HepG2 (cell line): Measurements from ENCODE around the gene PDCD1LG2. TPM values are rescaled to one million over a fixed set of nuclear protein-coding genes. Genes with fewer than 3 reads are reported as not detected.

Experiments
- ARNT2 ChIP-seq: sonication (generic); formaldehyde crosslinking; IDR thresholded peaks from 2 replicates; pipeline ENCODE4 v1.8.0; 2022; ENCODE audit warnings: mild to moderate bottlenecking, low read depth, missing genetic modification reagents, moderate library complexity
- CENPT ChIP-seq: sonication (generic); formaldehyde crosslinking; IDR thresholded peaks from 2 replicates; pipeline ENCODE4 v1.8.0; 2022; ENCODE audit warnings: low read depth, mild to moderate bottlenecking, moderate library complexity, missing genetic modification reagents
- HNF4A ChIP-seq: sonication (generic); formaldehyde crosslinking; IDR thresholded peaks from 2 replicates; pipeline ENCODE4 v1.4.0; 2020; ENCODE audit warnings: missing genetic modification reagents
- MAZ ChIP-seq, 2 experiments: sonication (generic) in 1 of 2; formaldehyde crosslinking in 1 of 2; IDR thresholded peaks; 2 replicates each; pipeline versions ENCODE4 v1.5.0 to v1.6.1; 2012 to 2020; ENCODE audit warnings: low read depth in 2 of 2, mild to moderate bottlenecking in 2 of 2, borderline replicate concordance in 1 of 2, improper control_type of control experiment in 1 of 2, low read length in 1 of 2, missing genetic modification reagents in 1 of 2, moderate library complexity in 1 of 2
- MTF2 ChIP-seq: sonication (generic); formaldehyde crosslinking; IDR thresholded peaks from 2 replicates; pipeline ENCODE4 v1.5.0; 2020; ENCODE audit warnings: missing genetic modification reagents, borderline replicate concordance
- PPARG ChIP-seq: conservative IDR thresholded peaks from 2 replicates; pipeline ENCODE4 v1.6.1; 2016; ENCODE audit warnings: missing biosample characterization, missing genetic modification reagents
- RFXANK ChIP-seq: IDR thresholded peaks from 2 replicates; pipeline ENCODE4 v1.6.1; 2016
- SALL2 ChIP-seq: sonication (generic); formaldehyde crosslinking; IDR thresholded peaks from 2 replicates; pipeline ENCODE4 v1.8.1; 2023; ENCODE audit warnings: mild to moderate bottlenecking, missing genetic modification reagents, inconsistent platforms
- SAP130 ChIP-seq: IDR thresholded peaks from 2 replicates; pipeline ENCODE4 v1.6.1; 2016; ENCODE audit warnings: low read depth
- SP5 ChIP-seq: IDR thresholded peaks from 2 replicates; pipeline ENCODE4 v1.6.1; 2016; ENCODE audit warnings: low read depth, borderline replicate concordance
- THRA ChIP-seq: sonication (generic); formaldehyde crosslinking; IDR thresholded peaks from 2 replicates; pipeline ENCODE4 v1.4.0; 2020; ENCODE audit warnings: missing genetic modification reagents, borderline replicate concordance
- TRAFD1 ChIP-seq: sonication (generic); formaldehyde crosslinking; IDR thresholded peaks from 2 replicates; pipeline ENCODE4 v1.5.1; 2020; ENCODE audit warnings: missing genetic modification reagents, mild to moderate bottlenecking, borderline replicate concordance
- ZNF264 ChIP-seq: sonication (generic); formaldehyde crosslinking; IDR thresholded peaks from 2 replicates; pipeline ENCODE4 v1.4.0; 2020; ENCODE audit warnings: missing genetic modification reagents
- ZNF280B ChIP-seq: sonication (generic); formaldehyde crosslinking; IDR thresholded peaks from 2 replicates; pipeline ENCODE4 v1.5.0; 2020; ENCODE audit warnings: missing genetic modification reagents, mild to moderate bottlenecking, borderline replicate concordance
- ZNF280D ChIP-seq: sonication (generic); formaldehyde crosslinking; IDR thresholded peaks from 2 replicates; pipeline ENCODE4 v1.5.1; 2020; ENCODE audit warnings: mild to moderate bottlenecking, missing genetic modification reagents
- ZNF543 ChIP-seq: sonication (generic); formaldehyde crosslinking; IDR thresholded peaks from 2 replicates; pipeline ENCODE4 v1.4.0; 2020; ENCODE audit warnings: mild to moderate bottlenecking, missing genetic modification reagents
- ZNF550 ChIP-seq: sonication (generic); formaldehyde crosslinking; IDR thresholded peaks from 2 replicates; pipeline ENCODE4 v1.4.0; 2020; ENCODE audit warnings: mild to moderate bottlenecking, missing genetic modification reagents, borderline replicate concordance
- ZNF567 ChIP-seq: sonication (generic); formaldehyde crosslinking; IDR thresholded peaks from 2 replicates; pipeline ENCODE4 v1.8.1; 2023; ENCODE audit warnings: mild to moderate bottlenecking, missing genetic modification reagents, borderline replicate concordance
- ZNF652 ChIP-seq: IDR thresholded peaks from 2 replicates; pipeline ENCODE4 v1.6.1; 2016; ENCODE audit warnings: low read depth, borderline replicate concordance
- ZNF816 ChIP-seq: sonication (generic); formaldehyde crosslinking; IDR thresholded peaks from 2 replicates; pipeline ENCODE4 v1.8.0; 2022; ENCODE audit warnings: missing genetic modification reagents, mild to moderate bottlenecking, borderline replicate concordance
- polyA plus RNA-seq, 8 experiments: library from polyadenylated mRNA; depleted of rRNA in 3 of 8; stranded (reverse) in 7 of 8; unstranded in 1 of 8; fragments of >200 nt; fragmentation: Illumina TruSeq in 4 of 8; extraction: Trizol in 4 of 8; gene quantifications; 2 replicates each; pipeline versions ENCODE4 v1.2.1 to v1.2.3, GENCODE V29; 2011 to 2016; ENCODE audit warnings: low read depth in 4 of 8, missing spikeins in 1 of 8, mixed read lengths in 1 of 8; ENCODE audit not compliant: insufficient read depth in 1 of 8
- total RNA-seq, 5 experiments: library from RNA; depleted of rRNA; stranded (reverse); fragments of >200 nt; fragmentation: Illumina TruSeq; extraction: Trizol; gene quantifications; 2 replicates each; pipeline ENCODE4 v1.2.3, GENCODE V29; 2016; ENCODE audit warnings: low read depth in 1 of 5

Gene PDCD1LG2
- total and polyA plus RNA-seq, 2 of the 13 experiments (the other 11 are each of a cell fraction or from before 2014, with no cell fraction given), result not detected

GRCh38 chr9:5608298-5609225 is 98.2 kb downstream of the PDCD1LG2 start (continued):
- TF ChIP-seq ZNF567 (CRISPR knock-in tag), result 0 out of 2 replicates have a peak, but pooled peaks have one; percentile 29
- no peak for TF ChIP-seq ZNF816 (CRISPR knock-in tag)
- no peak for TF ChIP-seq ZNF264 (CRISPR knock-in tag)
- TF ChIP-seq MAZ (IDR thresholded peaks at IDR 0.05; ENCODE audit: borderline replicate concordance, low read depth, low read length), result no peak
- TF ChIP-seq MAZ (CRISPR knock-in tag; IDR thresholded peaks at IDR 0.05; ENCODE audit: low read depth), result no peak
- TF ChIP-seq ZNF280D, result 0 out of 2 replicates have a peak, but pooled peaks have one; percentile 37
- TF ChIP-seq RFXANK, result no peak
- TF ChIP-seq ZNF652 (CRISPR knock-in tag), result peak; percentile 83; the same call in 1 of the 2 replicates
- TF ChIP-seq ZNF543 (CRISPR knock-in tag), result no peak
- TF ChIP-seq CENPT (CRISPR knock-in tag), result no peak
- peak; percentile 55 for TF ChIP-seq HNF4A
- no peak for TF ChIP-seq ZNF550 (CRISPR knock-in tag)
- no peak for TF ChIP-seq ZNF280B (CRISPR knock-in tag)
- no peak; the same call in 1 of the 2 replicates for TF ChIP-seq SP5
- no peak for TF ChIP-seq TRAFD1 (CRISPR knock-in tag)
- TF ChIP-seq SAP130 (CRISPR knock-in tag), result peak; percentile 39
- TF ChIP-seq THRA (CRISPR knock-in tag), result no peak
- TF ChIP-seq ARNT2 (CRISPR knock-in tag), result no peak
- no peak for TF ChIP-seq MTF2 (CRISPR knock-in tag)
- TF ChIP-seq SALL2 (CRISPR knock-in tag), result no peak
- TF ChIP-seq PPARG (CRISPR knock-in tag), result 0 out of 2 replicates have a peak, but pooled peaks have one; percentile 28
